GM12801 (cell line): ENCODE results near the gene FSHR.

Source experiments
- CTCF ChIP-seq: IDR thresholded peaks from one replicate; pipeline ENCODE4 v1.5.1; 2011; ENCODE audit warnings: control low read depth; ENCODE audit not compliant: insufficient read length; ENCODE audit errors: extremely low read depth

FSHR gene

GRCh38 chr2:48944956-48945355 lies 209.4 kb downstream of the FSHR start:
- TF ChIP-seq CTCF, result no peak

DNA sequence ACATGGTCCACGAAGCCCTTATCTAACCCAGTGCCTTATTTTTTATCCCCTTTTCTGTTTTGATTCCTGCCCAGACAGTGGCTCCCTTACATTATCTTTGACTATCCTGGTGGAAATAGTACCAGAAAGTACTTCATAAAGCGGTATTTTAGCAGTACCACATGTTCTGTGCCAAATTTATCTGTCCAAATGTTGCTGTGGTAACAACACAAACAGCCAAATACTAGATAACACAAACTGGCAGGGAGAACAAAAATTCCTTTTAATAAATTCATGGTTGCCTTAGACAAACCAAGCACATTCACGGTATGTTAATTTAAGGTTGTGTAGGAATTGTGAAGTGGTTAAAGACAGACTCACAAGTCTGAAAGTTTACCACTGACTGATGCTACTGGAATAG lies 210.9 kb downstream of the FSHR start:
- no peak for TF ChIP-seq CTCF

DNA sequence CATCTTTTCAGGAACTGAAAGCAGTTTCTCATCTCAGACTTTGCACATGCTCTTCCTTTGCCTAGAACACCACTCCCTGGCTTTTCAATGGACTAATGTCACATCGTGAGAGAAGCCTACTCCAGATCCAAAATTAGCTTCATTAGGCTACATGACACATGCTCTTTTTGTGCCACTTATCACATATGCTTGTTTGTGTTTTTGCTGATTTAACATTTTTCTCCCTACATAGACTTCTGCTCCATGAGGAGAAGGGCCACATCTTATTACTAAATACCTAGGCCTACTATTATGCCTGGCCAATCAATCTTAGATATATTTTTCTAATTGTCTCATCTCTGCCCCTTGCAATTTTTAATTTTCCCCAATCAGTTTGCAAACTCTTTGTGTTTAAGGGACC lies 212.4 kb downstream of the FSHR start:
- TF ChIP-seq CTCF, result no peak

GRCh38 chr2:48941456-48941855 lies 212.9 kb downstream of the FSHR start:
- no peak for TF ChIP-seq CTCF

GRCh38 chr2:48940606-48941005 lies 213.7 kb downstream of the FSHR start:
- TF ChIP-seq CTCF, result no peak

DNA sequence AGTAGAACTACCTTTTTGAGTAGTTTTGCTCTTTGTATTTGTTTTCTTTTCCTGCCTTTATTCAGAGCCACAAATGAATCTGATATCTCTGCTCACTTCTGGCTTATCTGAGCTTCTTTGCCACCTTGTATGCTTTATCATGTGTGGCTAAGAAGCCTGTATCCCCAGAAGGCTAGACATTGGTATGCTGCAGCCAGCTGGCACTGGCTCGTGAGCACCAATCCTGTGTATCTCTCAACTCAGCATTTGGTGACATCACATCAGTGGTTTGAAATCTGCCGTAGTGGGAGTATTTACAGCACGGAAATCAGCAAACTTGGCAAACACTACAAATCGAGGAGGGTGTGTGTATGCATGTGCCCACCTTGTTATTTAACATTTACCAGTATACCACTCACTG lies 215.1 kb downstream of the FSHR start:
- no peak for TF ChIP-seq CTCF

DNA sequence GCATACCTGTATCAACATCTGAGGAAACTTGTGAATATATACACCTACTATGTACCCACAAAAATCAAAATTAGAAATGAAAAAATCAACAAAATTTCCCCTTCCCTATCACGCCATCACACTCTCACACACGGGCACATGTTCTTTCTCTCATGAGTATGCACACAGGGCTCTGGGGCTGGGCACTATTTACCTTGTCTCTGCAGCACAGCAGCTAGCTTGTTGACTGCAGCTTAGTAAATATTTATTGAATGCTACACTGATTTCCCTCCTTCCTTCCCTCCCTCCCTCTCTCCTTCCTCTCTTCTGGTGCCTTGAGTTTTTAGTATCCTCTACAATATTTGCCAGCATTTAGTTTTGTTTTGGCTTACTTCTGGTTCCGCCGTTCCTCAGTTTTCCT lies 216.1 kb downstream of the FSHR start:
- no peak for TF ChIP-seq CTCF

- TF ChIP-seq CTCF, result no peak
These were observed 219.5 kb downstream of the FSHR start for GRCh38 chr2:48934807-48935206.
